Measurements from ENCODE around the gene NRF1. TPM values are rescaled to one million over a fixed set of nuclear protein-coding genes. Genes with fewer than 3 reads are reported as not detected.

The NRF1 gene
- total RNA-seq, 4 donors from 2014 or later: 12.3 to 26.2 (median 19.7) TPM

DNA sequence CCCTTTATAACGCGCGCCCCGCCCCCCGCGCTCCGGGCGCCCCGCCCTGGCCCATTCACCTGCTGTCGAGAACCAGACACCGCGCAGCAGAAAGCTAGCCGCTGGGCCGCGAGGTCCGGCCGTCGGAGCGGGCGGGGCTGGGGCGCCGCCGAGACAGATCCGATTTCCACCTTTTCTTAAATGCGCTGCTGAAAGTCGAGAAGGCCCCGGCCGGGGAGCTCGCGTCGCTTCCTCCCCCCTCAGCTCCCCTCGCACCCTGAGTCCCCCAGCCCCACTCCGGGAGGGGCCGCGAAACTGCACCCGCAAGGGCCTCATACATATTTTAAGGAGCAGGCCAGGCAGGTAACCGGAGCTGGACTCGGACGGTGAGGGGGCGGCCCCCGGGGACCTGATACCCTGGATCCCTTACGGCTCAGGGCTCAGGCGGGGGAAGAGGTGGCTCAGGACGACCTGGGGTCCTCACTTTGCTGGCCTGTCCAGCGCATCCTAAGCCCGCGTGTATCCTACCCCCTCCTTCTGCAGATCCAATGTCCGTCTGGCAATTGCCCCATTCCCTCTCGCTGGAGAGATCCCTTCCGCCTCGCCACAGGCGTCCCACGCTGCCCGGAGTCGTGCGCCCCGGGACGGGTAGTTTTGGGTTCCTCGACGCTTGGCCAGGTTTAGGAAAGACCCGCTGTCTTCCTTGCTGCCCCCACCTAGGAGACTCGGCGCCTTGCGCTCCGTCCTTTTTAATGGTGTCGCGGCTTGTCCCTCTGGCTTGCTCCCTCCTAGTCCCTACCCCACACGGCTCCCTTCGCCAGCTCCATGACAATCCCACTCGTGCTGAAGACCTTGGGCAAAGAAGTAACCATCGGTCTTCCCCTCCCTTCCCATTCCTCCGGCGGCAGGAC, 170.7 kb downstream of the NRF1 start:
- 3 to 4% methylated on average over 31 to 38 of the region's 73 CpGs for WGBS, 2 donors
- peaks cover 0 to 80% (median 57%) of the 10 kb centered on the region in 4 donors for H3K4me1 ChIP-seq
- TF ChIP-seq, protein P1, sequence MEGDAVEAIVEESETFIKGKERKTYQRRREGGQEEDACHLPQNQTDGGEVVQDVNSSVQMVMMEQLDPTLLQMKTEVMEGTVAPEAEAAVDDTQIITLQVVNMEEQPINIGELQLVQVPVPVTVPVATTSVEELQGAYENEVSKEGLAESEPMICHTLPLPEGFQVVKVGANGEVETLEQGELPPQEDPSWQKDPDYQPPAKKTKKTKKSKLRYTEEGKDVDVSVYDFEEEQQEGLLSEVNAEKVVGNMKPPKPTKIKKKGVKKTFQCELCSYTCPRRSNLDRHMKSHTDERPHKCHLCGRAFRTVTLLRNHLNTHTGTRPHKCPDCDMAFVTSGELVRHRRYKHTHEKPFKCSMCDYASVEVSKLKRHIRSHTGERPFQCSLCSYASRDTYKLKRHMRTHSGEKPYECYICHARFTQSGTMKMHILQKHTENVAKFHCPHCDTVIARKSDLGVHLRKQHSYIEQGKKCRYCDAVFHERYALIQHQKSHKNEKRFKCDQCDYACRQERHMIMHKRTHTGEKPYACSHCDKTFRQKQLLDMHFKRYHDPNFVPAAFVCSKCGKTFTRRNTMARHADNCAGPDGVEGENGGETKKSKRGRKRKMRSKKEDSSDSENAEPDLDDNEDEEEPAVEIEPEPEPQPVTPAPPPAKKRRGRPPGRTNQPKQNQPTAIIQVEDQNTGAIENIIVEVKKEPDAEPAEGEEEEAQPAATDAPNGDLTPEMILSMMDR (IDR thresholded peaks at IDR 0.05): no peak
- TF ChIP-seq EP300 (IDR thresholded peaks at IDR 0.05) (no peak), POLR2A (IDR thresholded peaks at IDR 0.05) (no peak)
- H3K4me3 ChIP-seq: peak overlapping the region in 1 of 4 donors; percentile 11
- no peaks in the 10 kb centered on the region for H3K36me3 ChIP-seq
- DNase-seq (ENCODE audit: low spot score in 2 of 2): no peak
- H3K27me3 ChIP-seq: peaks cover 13 to 100% of the 10 kb centered on the region in 2 donors
- no peaks in the 10 kb centered on the region for H3K9me3 ChIP-seq
- no peak overlapping the region for H3K27ac ChIP-seq

DNA sequence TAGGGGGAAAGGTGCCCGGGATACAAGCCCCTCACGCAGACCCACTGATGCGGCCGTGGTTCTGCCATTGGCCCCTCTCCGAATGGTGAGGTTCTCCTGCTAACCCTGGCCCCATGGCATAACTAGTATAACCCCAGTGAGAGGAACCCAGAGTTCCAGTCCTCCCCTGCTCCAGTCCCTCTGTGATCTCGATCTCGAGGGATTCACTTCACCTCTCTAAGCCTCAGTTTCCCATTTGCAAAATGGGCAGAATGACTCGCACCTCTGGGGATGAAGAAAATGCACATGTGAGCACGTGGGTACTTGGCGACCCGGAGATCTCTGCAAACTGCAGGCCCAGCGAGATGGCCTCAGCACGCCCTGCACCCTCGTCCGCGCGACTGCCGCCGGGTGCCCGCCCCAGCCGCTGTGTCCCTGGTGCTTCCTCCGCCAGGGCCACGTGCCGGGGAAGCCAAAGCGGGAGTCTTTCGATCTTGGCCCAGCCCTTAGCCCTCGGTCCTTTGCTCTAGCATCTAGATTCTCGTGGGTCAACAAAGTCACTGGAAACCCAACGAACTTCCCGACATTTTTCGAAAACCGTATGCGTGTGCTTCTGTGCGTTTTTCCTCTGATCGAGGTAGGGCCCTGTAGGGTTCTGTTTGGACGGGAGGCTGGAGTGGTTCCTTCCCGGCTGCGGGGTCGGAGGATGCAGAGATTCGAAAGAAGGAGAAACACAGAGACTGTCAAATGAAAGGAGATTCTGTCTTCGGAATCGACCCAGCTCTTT, 171.5 kb downstream of the NRF1 start:
- 5 to 7% methylated on average over 39 to 41 of the region's 42 CpGs for WGBS, 2 donors
- Histone ChIP-seq H3K36me3 (no peaks in the 10 kb centered on the region), H3K27ac (no peak overlapping the region), H3K9me3 (no peaks in the 10 kb centered on the region), H3K4me3 (no peak overlapping the region), H3K27me3 (peaks cover 13 to 99% of the 10 kb centered on the region in 2 donors), H3K4me1 (peaks cover 0 to 80% (median 57%) of the 10 kb centered on the region in 4 donors)
- no peak for DNase-seq (ENCODE audit: low spot score in 2 of 2)
- TF ChIP-seq EP300 (IDR thresholded peaks at IDR 0.05): no peak
- TF ChIP-seq, protein P1 (IDR thresholded peaks at IDR 0.05): no peak
- TF ChIP-seq POLR2A (IDR thresholded peaks at IDR 0.05): no peak

DNA sequence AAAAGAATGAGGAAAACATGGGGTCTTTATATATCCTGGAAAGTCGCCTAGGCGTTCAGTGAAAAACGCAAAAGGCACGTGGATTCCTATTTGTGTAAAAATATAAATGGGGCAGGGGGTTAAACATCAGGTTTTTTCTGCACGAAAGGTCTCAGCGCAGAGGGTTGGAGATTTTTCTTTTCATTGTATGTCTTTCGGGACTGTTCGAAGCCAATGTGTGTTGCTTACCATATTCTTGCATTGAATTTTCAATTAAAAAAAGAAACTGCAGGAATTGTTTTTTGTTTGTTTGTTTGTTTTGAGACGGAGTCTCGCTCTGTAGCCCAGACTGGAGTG, 172.0 kb downstream of the NRF1 start:
- TF ChIP-seq, protein P1 (IDR thresholded peaks at IDR 0.05): no peak
- TF ChIP-seq EP300 (IDR thresholded peaks at IDR 0.05): no peak
- no peak for TF ChIP-seq POLR2A (IDR thresholded peaks at IDR 0.05)
- no peak overlapping the region for H3K27ac ChIP-seq
- 12 to 13% methylated on average over 10 of the region's 10 CpGs for WGBS, 2 donors
- peaks cover 0 to 76% (median 56%) of the 10 kb centered on the region in 4 donors for H3K4me1 ChIP-seq
- H3K27me3 ChIP-seq: peaks cover 12 to 99% of the 10 kb centered on the region in 2 donors
- H3K4me3 ChIP-seq: no peak overlapping the region
- no peak for DNase-seq (ENCODE audit: low spot score in 2 of 2)
- no peaks in the 10 kb centered on the region for H3K36me3 ChIP-seq
- no peaks in the 10 kb centered on the region for H3K9me3 ChIP-seq

DNA sequence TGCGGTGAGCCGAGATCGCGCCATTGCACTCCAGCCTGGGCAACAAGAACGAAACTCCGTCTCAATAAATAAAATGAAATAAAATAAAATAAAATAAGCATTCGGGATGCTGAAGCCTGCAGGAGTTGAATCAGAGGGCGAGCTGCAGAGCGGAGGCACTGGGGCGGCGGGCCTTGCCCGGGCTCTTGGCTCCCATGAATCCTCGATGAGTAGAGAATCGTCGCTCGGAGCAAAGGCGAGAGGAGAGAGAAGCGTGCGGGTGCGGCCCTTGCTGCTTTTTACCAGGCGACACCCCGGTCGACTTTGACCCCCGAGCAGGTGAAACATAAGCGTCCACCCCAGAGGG, 172.9 kb downstream of the NRF1 start:
- WGBS, 2 donors: 13 to 18% methylated on average over 25 of the region's 25 CpGs

More for the DNA sequence above, 172.9 kb downstream of the NRF1 start:
- no peak for DNase-seq (ENCODE audit: low spot score in 2 of 2)
- Histone ChIP-seq H3K4me1 (peaks cover 0 to 68% (median 50%) of the 10 kb centered on the region in 4 donors), H3K9me3 (no peaks in the 10 kb centered on the region), H3K27ac (no peak overlapping the region), H3K4me3 (no peak overlapping the region), H3K27me3 (peaks cover 5 to 99% of the 10 kb centered on the region in 2 donors), H3K36me3 (no peaks in the 10 kb centered on the region)
- TF ChIP-seq EP300 (IDR thresholded peaks at IDR 0.05): no peak
- TF ChIP-seq, protein P1 (IDR thresholded peaks at IDR 0.05): no peak
- no peak for TF ChIP-seq POLR2A (IDR thresholded peaks at IDR 0.05)

Data from tibial nerve (tissue), 4 donors.